ENCODE results near the gene BRD4.

- no peak for TF ChIP-seq CTCF (IDR thresholded peaks at IDR 0.05; ENCODE audit: extremely low read depth in 1 of 2, insufficient read depth in 1 of 2, low read depth in 1 of 2, low read length in 2 of 2)
- no peak for TF ChIP-seq POLR2AphosphoS5 (IDR thresholded peaks at IDR 0.05; ENCODE audit: insufficient read depth, low read depth, low read length)
- TF ChIP-seq POLR2A (IDR thresholded peaks at IDR 0.05; ENCODE audit: low read depth, low read length), result no peak
- TF ChIP-seq EZH2 (IDR thresholded peaks at IDR 0.05; ENCODE audit: borderline replicate concordance, low read depth, low read length, severe bottlenecking), result no peak
- no peak for TF ChIP-seq MYC (IDR thresholded peaks at IDR 0.05; ENCODE audit: low read depth, low read length)
- no peak for TF ChIP-seq MAX (IDR thresholded peaks at IDR 0.05; ENCODE audit: insufficient read depth, insufficient read length)
- TF ChIP-seq FOS (IDR thresholded peaks at IDR 0.05; ENCODE audit: borderline replicate concordance, insufficient read depth, low read length), result no peak
- TF ChIP-seq JUN (IDR thresholded peaks at IDR 0.05; ENCODE audit: borderline replicate concordance, insufficient read depth, insufficient read length, low read depth), result no peak
Observed at GRCh38 chr19:15268192-15268927, 64.0 kb downstream of the BRD4 start.
